Glutamatergic neuron (in vitro differentiated cells): ENCODE measurements around the gene TPST1. TPM values are rescaled to one million over a fixed set of nuclear protein-coding genes. Genes with fewer than 3 reads are reported as not detected.

Experiments
- DNase-seq: peaks from one replicate; pipeline ENCODE4 v3.0.0; 2022
- H3K27ac Mint-ChIP-seq: one replicate; pipeline ENCODE4 v1.8.0; 2020; ENCODE audit warnings: mild to moderate bottlenecking, mixed read lengths, inconsistent platforms; ENCODE audit not compliant: unreplicated experiment
- H3K27me3 Mint-ChIP-seq: one replicate; pipeline ENCODE4 v1.8.0; 2020; ENCODE audit warnings: mild to moderate bottlenecking, moderate library complexity, mixed read lengths, inconsistent platforms; ENCODE audit not compliant: unreplicated experiment
- H3K36me3 Mint-ChIP-seq: one replicate; pipeline ENCODE4 v1.8.0; 2020; ENCODE audit warnings: mild to moderate bottlenecking, mixed read lengths, inconsistent platforms; ENCODE audit not compliant: unreplicated experiment
- H3K4me1 Mint-ChIP-seq: one replicate; pipeline ENCODE4 v1.8.0; 2020; ENCODE audit warnings: mild to moderate bottlenecking, low read depth, mixed read lengths, inconsistent platforms; ENCODE audit not compliant: unreplicated experiment
- H3K4me3 Mint-ChIP-seq: one replicate; pipeline ENCODE4 v1.8.0; 2020; ENCODE audit warnings: mild to moderate bottlenecking, mixed read lengths, inconsistent platforms; ENCODE audit not compliant: unreplicated experiment
- H3K9me3 Mint-ChIP-seq: one replicate; pipeline ENCODE4 v1.8.0; 2020; ENCODE audit warnings: mild to moderate bottlenecking, moderate library complexity, mixed read lengths, inconsistent platforms; ENCODE audit not compliant: unreplicated experiment
- total RNA-seq: library from RNA; stranded (reverse); fragmentation: NEBNext Ultra II Directional; extraction: Animal tissue kit (Norgen Biotek cat#: 25700); gene quantifications from one replicate; pipeline ENCODE4 v1.2.1, GENCODE V29; 2021; ENCODE audit not compliant: unreplicated experiment
- TF ChIP-seq, protein P1 (sequence below): fragments of 200-600 bp; sonication (generic); IDR thresholded peaks from one replicate; pipeline ENCODE4 v1.5.0; 2021; ENCODE audit not compliant: partially characterized antibody, unreplicated experiment

The TPST1 gene
- total RNA-seq, 1 donor from 2014 or later, result 41.4 TPM

DNA sequence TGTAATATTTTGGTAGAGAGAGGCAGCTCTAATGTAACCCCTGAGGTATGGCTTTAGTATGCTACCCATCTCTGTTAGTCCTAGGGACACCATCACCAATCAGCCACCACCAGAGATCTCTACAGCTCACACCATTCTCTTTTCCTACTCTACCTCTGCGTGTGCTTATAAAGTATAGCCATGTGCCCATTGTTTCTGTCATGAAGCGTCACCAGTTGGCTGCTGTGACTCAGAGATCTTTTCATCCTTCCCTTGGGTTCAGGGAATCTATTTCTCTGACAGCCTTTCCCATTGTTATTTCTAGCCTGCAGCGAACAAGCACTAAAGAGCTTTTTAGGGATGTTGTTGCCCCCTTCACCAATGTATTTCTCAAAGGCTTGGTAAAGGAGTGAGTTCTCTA, 103.3 kb downstream of the TPST1 start:
- Mint-ChIP-seq H3K36me3 (no peaks in the 10 kb centered on the region), H3K4me1 (peaks cover 6% of the 10 kb centered on the region), H3K27me3 (peaks cover 4% of the 10 kb centered on the region), H3K27ac (no peak overlapping the region), H3K4me3 (no peak overlapping the region), H3K9me3 (peaks cover 2% of the 10 kb centered on the region)
- TF ChIP-seq, protein P1, sequence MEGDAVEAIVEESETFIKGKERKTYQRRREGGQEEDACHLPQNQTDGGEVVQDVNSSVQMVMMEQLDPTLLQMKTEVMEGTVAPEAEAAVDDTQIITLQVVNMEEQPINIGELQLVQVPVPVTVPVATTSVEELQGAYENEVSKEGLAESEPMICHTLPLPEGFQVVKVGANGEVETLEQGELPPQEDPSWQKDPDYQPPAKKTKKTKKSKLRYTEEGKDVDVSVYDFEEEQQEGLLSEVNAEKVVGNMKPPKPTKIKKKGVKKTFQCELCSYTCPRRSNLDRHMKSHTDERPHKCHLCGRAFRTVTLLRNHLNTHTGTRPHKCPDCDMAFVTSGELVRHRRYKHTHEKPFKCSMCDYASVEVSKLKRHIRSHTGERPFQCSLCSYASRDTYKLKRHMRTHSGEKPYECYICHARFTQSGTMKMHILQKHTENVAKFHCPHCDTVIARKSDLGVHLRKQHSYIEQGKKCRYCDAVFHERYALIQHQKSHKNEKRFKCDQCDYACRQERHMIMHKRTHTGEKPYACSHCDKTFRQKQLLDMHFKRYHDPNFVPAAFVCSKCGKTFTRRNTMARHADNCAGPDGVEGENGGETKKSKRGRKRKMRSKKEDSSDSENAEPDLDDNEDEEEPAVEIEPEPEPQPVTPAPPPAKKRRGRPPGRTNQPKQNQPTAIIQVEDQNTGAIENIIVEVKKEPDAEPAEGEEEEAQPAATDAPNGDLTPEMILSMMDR, result no peak
- no peak for DNase-seq

DNA sequence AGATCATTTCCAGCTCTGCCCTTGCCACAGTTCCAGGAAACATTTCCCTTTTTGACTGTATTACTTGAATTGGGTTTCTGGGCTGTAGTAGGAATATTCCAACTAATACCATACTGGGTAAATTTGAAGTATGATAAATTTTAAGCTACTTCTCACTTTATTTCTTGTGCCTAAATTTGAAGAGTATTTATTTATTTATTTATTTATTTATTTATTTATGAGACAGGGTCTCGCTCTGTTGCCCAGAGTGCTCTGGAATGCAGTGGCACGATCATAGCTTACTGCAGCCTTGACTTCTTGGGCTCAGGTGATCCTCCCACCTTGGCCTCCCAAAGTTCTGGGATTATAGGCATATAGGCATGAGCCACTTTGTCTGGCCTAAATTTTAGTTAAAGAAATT, 105.5 kb downstream of the TPST1 start:
- TF ChIP-seq, protein P1, result no peak
- Mint-ChIP-seq H3K4me1 (peaks cover 6% of the 10 kb centered on the region), H3K9me3 (no peaks in the 10 kb centered on the region), H3K27me3 (peaks cover 4% of the 10 kb centered on the region), H3K36me3 (no peaks in the 10 kb centered on the region), H3K4me3 (no peak overlapping the region), H3K27ac (no peak overlapping the region)
- DNase-seq, result no peak

DNA sequence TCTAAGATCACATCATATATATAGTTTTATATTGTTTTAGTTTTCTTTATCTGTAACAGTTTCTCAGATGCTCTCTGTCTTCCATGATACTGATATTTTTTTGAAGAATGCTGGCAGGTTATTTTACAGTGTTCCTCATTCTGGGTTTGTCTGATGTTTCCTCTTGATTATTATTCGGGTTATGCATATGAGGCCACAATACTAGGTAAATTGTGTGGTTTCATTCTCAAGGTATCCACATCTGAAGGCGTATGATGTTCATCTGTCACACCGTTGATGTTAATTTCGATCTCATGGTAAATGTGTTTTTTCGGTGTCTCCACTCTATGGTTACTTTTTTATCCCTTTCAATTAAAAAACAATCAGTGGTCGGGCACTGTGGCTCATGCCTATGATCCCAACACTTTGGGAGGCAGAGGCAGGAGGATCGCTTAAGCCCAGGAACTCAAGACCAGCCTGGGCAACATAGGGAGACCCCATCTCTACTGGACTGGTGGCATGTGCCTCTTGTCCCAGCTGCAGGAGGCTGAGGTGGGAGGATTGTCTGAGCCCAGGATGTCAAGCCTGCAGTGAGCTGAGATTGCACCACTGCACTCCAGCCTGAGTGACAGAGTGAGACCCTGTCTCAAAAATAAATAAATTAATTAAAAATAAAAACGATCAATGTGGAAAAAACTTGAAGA, 108.9 kb downstream of the TPST1 start:
- Mint-ChIP-seq H3K27ac (no peak overlapping the region), H3K36me3 (no peaks in the 10 kb centered on the region), H3K9me3 (no peaks in the 10 kb centered on the region), H3K4me1 (no peaks in the 10 kb centered on the region), H3K27me3 (no peaks in the 10 kb centered on the region), H3K4me3 (no peak overlapping the region)
- no peak for DNase-seq
- TF ChIP-seq, protein P1, result no peak

DNA sequence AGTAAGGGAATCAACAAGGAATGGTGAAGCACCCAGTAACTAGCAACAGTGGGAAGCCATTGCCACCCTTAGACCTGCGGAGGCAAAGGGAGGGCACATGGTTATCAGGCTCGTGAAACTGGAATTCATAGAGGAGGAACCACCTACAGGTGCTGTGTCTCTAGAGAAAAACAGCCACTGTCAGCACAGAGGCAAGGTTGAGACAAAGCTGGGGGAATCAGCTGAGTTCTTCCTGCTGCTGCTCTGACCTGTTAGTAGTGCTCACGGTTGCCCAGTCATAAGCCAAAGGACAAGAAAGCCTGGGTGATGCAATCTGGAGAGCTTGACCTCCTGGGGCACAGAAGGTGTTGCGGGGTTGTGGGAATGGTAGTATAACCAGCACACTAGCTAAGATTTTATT, 110.1 kb downstream of the TPST1 start:
- TF ChIP-seq, protein P1, result no peak
- H3K4me3 Mint-ChIP-seq, result no peak overlapping the region
- no peaks in the 10 kb centered on the region for H3K4me1 Mint-ChIP-seq
- DNase-seq, result no peak
- H3K9me3 Mint-ChIP-seq, result no peaks in the 10 kb centered on the region
- no peaks in the 10 kb centered on the region for H3K27me3 Mint-ChIP-seq
- no peak overlapping the region for H3K27ac Mint-ChIP-seq
- H3K36me3 Mint-ChIP-seq, result no peaks in the 10 kb centered on the region

DNA sequence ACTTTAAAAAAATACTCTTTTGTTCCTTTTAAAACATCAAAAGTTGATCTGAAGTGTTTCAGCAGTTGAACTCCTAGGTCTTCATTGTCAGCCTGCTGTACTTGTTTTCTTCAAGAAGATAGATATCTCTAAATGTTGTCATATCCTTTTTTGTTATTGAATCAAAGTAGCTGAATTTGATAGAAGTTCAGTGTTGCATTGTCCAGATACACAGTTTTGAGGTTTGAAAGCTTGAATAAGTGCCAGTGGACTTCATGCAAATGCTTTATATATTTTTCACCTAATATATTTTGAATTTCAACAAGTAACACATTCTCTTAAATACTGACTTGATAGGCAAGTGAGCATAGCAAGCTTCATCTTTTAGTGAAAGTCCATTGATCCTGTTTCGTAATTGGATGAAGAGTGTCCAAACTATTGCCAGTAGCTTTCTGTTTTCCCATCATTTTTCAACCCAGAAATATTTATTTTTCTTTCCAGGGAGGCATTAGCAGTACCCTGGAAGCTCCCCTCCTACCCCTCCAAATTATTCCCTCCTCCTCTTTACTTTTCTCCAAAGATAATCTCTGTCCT, 114.4 kb downstream of the TPST1 start:
- peaks cover 3% of the 10 kb centered on the region for H3K36me3 Mint-ChIP-seq
- H3K4me3 Mint-ChIP-seq, result no peak overlapping the region
- no peak for DNase-seq
- no peaks in the 10 kb centered on the region for H3K27me3 Mint-ChIP-seq
- TF ChIP-seq, protein P1, result no peak
- no peaks in the 10 kb centered on the region for H3K4me1 Mint-ChIP-seq
- H3K9me3 Mint-ChIP-seq, result peaks cover 2% of the 10 kb centered on the region
- H3K27ac Mint-ChIP-seq, result no peak overlapping the region
